Posterior vena cava (tissue), 2 donors: ENCODE measurements around the gene MACROD1. TPM values are rescaled to one million over a fixed set of nuclear protein-coding genes. Genes with fewer than 3 reads are reported as not detected.

Experiments
- DNase-seq: peaks from one replicate; pipeline ENCODE4 v3.0.0-alpha.2; 2020; ENCODE audit warnings: low spot score
- intact Hi-C, 2 donors: fragments of 100-400 bp; cut with DNase I; formaldehyde crosslinking; loops; one replicate each; pipeline versions ENCODE4 v1.14.1 to v1.14.2; 2022 to 2023
- total RNA-seq, 2 donors: library from RNA; stranded (reverse); fragmentation: NEBNext Ultra II Directional; extraction: Animal tissue kit (Norgen Biotek cat#: 25700); gene quantifications; one replicate each; pipeline ENCODE4 v1.2.1, GENCODE V29; 2021
- donor health status: DM: yes; HTN: yes; CAD: no.
- donor health status: DM: yes; HTN: yes; CAD: no.

The MACROD1 gene
- total RNA-seq, 2 donors from 2014 or later, result 15.9 to 16.8 TPM

GRCh38 chr11:64088162-64089026 lies 77.5 kb downstream of the MACROD1 start:
- no peak for DNase-seq
- intact Hi-C loops, result loop anchor here in 1 of 2 donors (5.0 kb wide), 1 partner anchor 1241 kb away; no protein-coding TSS in a partner anchor

DNA sequence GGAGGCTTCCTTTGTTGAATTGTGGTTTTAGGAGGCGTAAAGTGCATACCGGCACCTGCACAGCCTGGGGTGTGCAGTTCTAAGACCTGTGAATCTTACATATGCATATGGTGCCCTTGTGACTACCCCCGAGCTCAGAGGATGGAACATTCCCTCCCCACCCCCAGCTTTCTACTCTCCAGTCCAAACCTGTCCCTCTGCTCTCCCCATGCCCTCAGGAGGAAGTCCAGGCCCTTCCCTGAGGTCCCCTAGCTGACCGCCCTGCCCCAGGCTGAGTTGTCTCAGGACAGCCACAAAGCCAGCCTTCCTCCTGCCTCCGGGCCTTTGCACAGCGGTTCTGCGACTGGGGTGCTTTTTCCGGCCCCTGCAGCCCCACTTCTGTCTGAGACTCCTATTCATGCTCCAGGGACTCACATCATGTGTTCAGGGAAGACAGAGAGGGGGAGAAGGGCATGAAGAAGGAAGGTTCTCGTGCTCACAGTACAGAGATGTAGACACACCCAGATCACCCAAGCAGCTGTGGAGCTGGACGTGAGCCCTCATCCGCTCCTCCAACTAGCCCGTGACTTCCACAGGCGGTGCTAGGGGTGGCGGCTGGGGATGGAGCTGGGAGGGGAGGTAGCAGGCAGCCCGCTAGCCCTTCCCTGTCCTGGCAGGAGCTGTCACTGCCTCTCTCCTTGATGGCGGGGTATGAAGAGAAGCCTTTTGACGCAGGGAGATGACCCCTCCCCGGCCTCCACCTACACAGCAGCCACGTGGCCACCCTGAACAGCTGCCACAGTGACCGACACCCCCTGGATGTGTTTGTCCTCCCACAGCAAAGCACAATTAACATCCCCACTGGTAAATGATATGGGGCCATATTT lies 79.4 kb downstream of the MACROD1 start:
- intact Hi-C loops, result loop anchor here in 1 of 2 donors (5.0 kb wide), 1 partner anchor 1239 kb away; no protein-coding TSS in a partner anchor
- no peak for DNase-seq

DNA sequence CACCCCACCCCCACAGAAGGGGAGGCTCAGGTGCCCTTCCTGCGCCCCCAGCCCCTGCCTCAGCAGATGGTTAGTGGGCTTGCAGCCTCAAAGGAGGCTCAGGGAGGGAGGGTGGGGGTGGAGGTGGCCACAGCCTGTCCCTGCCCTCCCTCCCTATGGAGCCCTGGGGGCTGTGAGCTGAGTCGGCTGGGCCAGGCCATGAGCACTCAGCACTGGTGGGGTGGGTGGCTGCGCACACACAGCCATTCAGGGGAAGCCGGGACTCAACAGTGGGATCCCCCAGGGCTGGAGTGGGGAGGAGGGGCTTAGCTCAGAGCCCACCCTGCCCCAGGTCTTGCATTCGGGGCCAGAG lies 80.0 kb downstream of the MACROD1 start:
- no peak for DNase-seq
- intact Hi-C loops, result loop anchor here in 1 of 2 donors (5.0 kb wide), 1 partner anchor 1239 kb away; no protein-coding TSS in a partner anchor

DNA sequence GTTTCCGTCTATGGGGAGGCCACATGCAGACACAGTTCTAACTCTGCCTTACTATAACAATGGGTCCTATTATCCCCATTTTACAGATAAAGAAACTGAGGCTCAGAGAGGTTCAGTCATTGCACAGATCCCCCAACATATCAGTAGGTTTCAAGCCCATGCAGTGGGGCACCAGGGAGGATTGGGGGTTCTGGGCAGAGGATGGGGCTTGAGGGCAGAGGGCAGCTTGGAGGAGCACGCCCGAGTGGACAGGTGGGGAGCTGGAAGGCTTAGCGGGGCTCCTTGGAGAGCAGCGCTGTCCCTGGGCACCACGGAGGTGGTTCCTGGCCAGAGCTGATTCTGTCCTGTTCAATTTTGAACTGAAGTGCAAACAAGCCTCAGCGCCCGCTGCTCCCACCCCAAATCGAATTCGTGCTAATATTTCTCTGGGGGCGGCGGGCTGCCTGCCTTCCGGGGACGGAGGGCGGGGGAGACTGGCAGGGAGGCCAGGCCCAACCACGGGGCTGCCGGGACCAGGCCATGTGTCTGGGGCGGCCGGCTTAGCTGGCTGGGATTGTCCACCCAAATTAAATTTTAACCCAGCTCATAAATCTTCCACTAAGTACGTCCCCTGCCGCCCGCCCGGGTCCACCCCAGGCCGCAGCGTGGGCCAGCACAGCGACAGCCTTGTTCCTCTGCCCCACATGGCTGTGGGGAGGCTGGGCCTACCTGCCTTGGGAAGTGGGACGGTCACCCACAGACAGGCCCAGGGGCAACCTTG lies 80.8 kb downstream of the MACROD1 start:
- intact Hi-C loops, result loop anchor here in 1 of 2 donors (5.0 kb wide), 1 partner anchor 1238 kb away; no protein-coding TSS in a partner anchor
- no peak for DNase-seq

- intact Hi-C loops, result no loop called here
These were observed 81.6 kb downstream of the MACROD1 start for GRCh38 chr11:64084146-64084950.

GRCh38 chr11:64083398-64084080 lies 82.4 kb downstream of the MACROD1 start:
- intact Hi-C loops, result no loop called here
- DNase-seq, result no peak

More at GRCh38 chr11:64084146-64084950, 81.6 kb downstream of the MACROD1 start:
- DNase-seq, result no peak

DNA sequence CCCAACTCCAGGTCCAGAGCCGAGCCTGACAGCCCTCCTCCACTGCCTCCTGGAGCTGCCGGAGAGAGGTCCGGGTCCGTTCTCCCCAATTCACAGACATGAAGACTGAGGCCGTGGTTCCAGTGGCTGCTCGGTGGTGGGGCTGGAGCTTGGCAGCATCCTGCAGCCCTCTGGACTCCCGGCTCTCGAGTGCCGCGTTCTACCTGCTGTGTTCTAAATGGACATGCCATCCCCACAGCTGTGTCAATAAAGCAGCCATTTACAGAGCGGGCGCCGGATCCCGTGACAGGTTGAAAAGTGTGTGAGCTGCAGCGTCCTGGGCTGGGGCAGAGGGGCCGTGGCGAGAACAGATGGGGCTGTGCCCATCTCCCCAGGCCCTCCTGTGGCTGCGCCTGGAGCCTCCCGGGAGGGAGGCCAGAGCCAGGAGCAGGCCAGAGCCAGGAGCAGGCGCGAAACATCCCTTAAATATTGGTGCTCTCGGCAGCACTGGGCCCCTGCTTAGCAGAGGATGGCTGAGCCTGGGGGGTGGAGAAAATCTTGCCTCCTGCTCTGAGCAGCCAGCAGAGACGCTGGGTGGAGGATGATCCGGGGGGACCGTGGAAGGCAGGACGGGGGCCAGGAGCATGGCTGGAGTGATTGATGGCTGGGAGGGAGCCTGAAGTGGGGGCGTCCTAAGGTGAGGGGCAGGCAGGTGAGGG lies 84.0 kb downstream of the MACROD1 start:
- no peak for DNase-seq
- intact Hi-C loops, result no loop called here

DNA sequence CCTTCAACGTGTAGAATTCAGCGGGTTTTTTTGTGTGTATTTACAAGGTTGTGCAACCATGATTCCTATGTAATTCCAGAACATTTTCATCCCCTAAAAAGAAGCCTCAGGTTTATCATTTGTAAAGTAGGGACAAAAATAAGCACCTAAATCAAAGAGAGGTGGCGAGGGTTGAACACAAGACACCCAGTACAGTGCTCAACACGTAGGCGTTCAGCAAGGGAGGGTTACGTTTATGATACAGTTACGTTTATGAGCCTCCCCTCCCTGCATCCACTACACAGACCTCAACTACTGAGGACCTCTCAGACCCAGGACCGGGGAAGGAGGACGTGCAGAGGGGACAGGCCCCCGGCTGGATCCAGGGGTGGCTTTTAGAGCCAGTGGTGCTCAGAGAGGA lies 85.5 kb downstream of the MACROD1 start:
- DNase-seq, result no peak
- intact Hi-C loops, result no loop called here

DNA sequence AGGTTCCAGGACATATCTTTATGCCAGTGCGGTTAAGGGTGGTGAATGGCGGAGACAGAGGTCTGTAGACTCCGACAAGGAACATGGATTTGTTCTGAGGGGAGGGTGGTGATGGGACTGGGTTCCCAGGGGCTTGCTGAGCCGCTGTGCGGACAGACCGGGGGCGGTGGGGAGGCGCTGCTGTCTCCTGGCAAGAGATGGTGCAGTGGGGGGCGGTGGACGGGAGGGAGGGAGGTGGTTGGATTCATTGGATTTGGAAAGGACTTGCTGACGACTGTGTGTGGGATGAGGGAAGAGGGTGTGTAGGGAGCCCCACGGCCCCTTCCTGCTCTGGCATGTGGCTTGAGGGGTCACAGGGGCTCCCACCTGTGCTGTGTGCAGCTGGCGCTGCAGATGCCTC lies 87.0 kb downstream of the MACROD1 start:
- no peak for DNase-seq
- intact Hi-C loops, result no loop called here

GRCh38 chr11:64078284-64078683 lies 87.6 kb downstream of the MACROD1 start:
- DNase-seq, result no peak
- intact Hi-C loops, result no loop called here

DNA sequence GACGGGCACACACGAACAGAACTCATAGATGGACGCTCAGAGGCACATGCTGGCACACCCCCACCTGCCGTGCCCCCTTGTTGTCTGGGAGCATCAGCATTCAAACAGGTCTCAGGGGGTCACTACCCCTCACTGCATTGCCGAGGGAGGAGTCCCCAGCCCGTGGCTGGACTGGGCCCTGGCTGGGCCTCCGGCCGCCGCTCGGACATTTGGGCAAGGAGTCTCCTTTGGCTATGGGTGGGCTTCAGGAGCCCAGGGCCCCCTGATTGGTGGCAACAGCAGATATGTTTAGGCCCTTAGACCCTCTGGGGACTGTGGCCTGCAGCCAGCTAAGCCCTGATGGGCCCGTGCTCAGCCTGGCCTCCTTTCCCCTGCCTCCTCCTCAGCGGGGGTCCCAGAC lies 88.3 kb downstream of the MACROD1 start:
- intact Hi-C loops, result no loop called here
- DNase-seq, result no peak

DNA sequence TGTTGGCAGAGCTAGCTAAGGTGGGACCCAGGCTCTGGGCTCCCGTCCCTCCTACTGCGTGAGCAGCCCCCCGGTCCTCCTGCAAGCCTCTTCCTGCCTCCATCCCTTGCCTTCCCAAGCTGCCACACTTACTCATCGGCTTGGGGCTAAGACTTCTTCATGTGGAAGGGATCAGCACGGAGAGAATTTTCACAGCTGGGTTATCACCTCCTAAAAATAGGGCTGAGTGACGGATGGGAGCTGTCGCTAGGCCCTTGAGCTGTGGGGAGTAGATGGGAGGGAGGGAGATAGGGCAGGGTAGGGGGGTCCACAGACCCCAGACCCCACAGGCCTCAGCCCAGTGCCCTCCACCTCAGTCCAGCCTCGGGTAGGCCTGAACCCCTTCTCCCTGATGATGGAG lies 89.2 kb downstream of the MACROD1 start:
- intact Hi-C loops, result no loop called here
- DNase-seq, result no peak

DNA sequence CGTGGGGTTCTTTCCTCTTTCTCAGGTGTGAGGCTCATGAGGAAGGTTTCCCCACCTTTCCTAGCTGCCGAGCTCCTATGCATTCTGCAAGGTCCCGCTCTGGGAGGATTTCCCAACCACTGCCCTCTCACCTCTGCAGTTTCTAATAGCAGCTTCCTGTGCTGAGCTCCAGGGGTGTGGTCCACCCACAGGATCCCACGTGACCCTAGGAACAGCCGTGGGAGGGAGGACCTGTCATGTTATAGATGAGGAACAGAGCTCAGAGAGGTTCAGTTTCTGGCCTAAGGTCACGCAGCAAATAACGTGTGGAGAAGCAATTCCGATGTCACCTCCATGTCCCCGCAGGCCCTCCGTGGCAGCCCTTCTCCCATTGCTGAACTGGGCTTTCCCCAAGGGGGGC lies 91.7 kb downstream of the MACROD1 start:
- intact Hi-C loops, result no loop called here
- DNase-seq, result no peak

- intact Hi-C loops, result no loop called here
These were observed 92.4 kb downstream of the MACROD1 start for GRCh38 chr11:64073542-64073941.

DNA sequence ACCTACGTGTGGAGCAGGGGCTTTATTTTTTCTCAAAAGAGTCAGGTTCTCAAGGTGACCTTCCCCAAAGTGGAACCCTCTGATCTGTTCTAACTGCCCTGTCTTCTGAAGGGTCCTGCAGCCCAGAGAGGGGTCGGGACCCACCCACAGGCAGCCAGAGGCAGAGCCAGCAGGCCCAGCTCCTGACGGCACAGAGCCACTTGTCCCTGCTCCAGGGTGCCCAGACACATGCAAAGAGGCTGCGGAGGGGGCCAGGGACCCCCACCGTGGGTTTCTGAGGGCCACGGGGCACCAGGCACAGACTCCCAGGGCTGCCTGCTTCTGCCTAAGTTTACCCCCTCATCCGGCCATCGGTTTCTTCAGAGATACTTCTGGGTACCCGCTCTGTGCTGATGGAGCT lies 93.0 kb downstream of the MACROD1 start:
- intact Hi-C loops, result no loop called here
- no peak for DNase-seq

More at GRCh38 chr11:64073542-64073941, 92.4 kb downstream of the MACROD1 start:
- no peak for DNase-seq

DNA sequence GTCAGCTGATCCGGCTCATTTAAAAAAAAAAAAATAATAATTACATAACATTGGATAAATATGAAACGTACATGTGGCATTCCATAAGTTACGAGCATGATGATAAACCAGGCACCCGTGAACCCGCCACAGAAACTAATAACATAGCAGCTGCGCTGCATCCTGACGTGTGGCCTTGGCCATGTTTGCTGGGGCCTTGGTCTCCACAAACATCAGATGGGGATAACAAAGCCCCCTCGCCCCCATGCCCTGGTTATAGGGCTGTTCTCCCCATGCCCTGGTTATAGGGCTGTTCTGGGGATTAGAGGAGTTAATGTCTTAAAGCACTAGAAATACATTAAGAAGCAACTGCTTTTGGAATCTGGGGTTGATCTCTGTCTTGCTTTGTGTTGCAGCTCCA lies 93.5 kb downstream of the MACROD1 start:
- DNase-seq, result no peak
- intact Hi-C loops, result no loop called here

- DNase-seq, result no peak
- intact Hi-C loops, result no loop called here
These were observed 94.1 kb downstream of the MACROD1 start for GRCh38 chr11:64071849-64072248.

DNA sequence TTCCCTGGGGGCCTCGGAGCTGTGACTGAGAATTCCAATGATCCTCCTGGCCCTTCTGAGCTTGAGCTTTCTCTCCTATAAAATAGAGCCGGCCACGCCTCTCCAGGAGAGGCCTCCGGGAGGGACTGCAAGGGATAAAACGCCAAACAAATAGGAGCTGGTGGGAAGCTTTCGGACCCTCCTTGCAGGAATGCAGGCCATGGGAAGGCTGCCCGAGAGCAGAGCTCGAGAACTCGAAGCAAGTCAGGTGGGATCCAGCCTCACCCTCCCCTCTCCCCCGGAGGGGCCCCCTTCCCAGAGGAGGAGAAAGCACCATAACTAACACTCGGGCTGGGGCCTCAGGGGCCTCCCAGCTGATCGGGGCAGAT lies 95.6 kb downstream of the MACROD1 start:
- intact Hi-C loops, result no loop called here
- no peak for DNase-seq
